OCI-LY7 (cell line): ENCODE results near the gene TMEM178B.

Source experiments
- EZH2phosphoT487 ChIP-seq: fragments of 200-600 bp; sonication (generic); IDR thresholded peaks from 2 replicates; pipeline ENCODE4 v1.6.1; 2018; ENCODE audit warnings: low read depth, borderline replicate concordance, mild to moderate bottlenecking, mixed run types, antibody characterized with exemption, low read length, moderate library complexity, mixed read lengths
- TF ChIP-seq, protein P1 (sequence below): fragments of 200-600 bp; sonication (generic); conservative IDR thresholded peaks from 2 replicates; pipeline ENCODE4 v1.5.1; 2014; ENCODE audit warnings: mild to moderate bottlenecking, antibody characterized with exemption, low read length, moderate library complexity, mixed read lengths

- TF ChIP-seq, protein P1, sequence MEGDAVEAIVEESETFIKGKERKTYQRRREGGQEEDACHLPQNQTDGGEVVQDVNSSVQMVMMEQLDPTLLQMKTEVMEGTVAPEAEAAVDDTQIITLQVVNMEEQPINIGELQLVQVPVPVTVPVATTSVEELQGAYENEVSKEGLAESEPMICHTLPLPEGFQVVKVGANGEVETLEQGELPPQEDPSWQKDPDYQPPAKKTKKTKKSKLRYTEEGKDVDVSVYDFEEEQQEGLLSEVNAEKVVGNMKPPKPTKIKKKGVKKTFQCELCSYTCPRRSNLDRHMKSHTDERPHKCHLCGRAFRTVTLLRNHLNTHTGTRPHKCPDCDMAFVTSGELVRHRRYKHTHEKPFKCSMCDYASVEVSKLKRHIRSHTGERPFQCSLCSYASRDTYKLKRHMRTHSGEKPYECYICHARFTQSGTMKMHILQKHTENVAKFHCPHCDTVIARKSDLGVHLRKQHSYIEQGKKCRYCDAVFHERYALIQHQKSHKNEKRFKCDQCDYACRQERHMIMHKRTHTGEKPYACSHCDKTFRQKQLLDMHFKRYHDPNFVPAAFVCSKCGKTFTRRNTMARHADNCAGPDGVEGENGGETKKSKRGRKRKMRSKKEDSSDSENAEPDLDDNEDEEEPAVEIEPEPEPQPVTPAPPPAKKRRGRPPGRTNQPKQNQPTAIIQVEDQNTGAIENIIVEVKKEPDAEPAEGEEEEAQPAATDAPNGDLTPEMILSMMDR, result no peak
- no peak for TF ChIP-seq EZH2phosphoT487
Observed at GRCh38 chr7:141481971-141482370, 408.1 kb downstream of the TMEM178B start.
